Right hindlimb (tissue), 1 donor: ENCODE results near the gene CSE1L.
"Not testable (repeated sequence)": the region's sequence is repeated elsewhere in the genome, so short reads cannot be mapped to it uniquely, and the experiment has no call there.

Source experiments
- DNase-seq: peaks from one replicate; pipeline ENCODE4 v3.0.0-alpha.2; 2018

CSE1L gene

DNA sequence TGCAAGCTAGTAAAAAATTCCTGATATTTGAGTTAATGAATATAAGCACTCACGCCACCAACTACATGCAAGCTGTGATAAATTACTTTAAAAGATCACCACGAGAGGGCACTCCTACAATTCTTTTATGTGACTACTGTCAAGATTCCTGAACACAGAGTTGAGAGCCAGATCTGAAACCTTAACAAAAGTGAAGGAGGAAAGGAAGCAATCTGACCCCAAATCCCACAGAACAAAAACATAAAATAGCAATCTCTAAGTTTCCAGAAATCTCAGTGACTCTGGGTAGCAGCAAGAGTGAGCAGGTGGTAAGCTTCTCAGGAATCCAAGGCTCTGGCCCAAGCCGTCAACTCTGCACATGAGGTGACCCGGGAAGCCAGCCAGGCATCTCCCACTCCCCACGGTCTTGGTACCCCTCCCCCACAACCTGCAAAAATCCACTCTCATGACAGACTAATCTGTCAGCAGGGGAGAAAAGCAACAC is 86.9 kb downstream of the CSE1L start:
- no peak for DNase-seq

DNA sequence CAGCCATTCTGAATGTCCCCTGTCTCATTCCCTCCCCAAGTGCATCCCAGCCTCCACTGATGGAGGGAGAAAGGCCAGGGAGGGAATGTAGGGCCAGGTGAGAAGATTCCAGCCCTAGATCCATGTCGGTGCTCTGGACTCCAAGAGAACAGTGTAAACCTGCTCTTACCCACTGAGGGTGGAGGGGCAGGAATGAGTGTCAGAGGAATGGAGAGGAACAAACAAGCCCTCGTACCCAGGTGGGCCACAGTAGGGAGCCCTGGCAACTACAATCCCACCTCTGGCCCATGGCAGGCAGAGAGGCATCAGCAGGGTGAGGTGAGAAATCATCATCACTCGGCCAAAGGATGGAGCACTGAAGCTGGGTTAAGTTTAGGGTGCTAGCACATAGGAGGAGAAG is 87.5 kb downstream of the CSE1L start:
- no peak for DNase-seq

DNA sequence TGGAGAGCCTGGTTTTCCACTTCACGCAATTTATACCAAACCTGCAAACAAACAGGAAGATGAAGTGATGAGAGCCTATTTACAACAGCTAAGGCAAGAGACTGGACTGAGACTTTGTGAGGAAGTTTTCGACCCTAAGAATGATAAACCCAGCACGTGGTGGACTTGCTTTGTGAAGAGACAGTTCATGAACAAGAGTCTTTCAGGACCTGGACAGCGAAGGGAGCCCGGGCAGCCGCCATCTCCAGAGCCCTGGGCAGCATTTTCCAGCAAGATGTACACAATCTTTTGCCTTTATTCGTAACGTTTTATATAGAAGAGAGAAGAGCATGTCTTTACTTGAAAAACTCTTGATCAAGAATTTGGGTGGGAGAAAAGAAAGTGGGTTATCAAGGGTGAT is 88.7 kb downstream of the CSE1L start:
- DNase-seq = not testable (repeated sequence)

DNA sequence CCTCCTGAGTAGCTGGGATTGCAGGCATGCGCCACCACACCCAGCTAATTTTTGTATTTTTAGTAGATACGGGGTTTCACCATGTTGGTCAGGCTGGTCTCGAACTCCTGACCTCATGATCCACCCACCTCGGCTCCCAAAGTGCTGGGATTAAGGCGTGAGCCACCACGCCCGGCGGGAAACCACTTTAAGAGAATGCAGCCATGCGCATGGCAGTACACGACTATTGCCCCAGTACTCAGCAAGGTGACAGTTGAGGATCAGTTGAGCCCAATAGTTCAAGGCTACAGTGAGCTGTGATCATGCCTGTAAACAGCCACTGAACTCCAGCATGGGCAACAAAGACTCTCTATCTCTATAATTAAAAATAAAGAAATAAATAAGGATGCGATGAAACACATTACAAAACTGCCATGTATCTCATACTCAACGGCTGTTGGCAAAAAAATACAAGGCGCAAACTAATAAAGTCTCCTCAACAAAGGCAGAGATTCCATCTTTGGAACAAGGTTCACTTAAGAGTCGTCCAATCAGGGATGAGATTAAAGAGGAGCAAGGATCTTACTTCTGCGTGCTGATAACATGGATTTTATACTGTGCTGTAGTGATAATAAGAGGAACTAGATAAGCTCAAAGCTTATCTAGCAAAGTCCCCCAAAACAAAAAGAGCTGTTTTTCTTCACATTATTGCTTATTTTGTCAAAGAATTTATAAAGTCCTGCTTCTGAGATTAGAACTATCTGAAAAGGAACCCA is 90.9 kb downstream of the CSE1L start:
- no peak for DNase-seq

DNA sequence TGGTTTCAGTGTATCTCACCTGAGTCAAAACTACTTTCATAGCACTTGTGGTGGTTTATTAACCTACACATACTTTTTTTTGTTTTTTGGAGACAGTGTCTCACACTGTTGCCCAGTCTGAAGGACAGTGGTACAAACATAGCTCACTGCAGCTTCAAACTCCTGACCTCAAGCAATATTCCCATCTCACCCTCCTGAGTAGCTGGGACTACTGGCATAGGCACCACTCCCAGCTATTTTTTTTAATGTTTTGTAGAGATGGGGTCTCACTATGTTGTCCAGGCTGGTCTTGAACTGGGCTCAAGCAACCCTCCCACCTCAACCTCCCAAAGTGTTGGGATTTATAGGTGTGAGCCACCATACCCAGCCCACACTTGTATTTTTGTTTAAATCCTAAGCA is 92.3 kb downstream of the CSE1L start:
- no peak for DNase-seq

DNA sequence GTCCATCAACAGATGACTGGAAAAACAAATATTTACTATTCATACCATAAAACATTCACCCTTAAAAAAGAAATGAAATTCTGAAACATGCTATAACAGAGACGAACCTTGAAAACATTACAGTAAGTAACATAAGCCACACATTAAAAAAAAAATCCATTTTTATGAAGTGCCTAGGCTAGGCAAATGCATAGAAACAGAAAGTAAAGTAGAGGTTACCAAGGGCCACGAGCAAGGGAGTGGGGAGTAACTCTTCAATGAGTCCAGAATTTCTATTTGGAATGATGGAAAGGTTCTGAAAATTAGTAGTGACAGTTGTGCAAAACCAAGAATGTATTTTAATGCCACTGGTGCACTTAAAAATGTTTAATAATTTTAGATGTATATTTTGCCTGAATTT is 94.3 kb downstream of the CSE1L start:
- DNase-seq = no peak

DNA sequence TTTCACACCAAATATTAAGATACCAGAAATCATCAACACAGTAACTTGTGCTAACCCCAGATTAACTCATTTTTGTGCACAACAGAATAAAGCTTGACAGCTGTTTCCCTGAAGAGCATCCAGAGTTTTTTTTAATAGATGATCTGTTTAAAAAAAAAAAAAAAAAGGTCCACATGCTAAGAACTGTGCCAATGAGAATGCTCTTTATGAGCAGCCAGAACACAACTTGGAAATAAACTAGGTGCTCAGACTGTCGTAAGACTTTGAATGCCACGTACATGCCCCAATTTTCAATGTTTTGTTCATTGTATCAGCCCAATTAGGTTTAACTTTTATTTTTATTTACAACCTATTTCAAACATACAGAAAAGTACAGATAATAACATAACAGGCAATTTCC is 94.7 kb downstream of the CSE1L start:
- no peak for DNase-seq
